Non-pigmented ciliary epithelial cell (primary cell): Measurements from ENCODE around the gene PLK4.
"Not testable (repeated sequence)": the region's sequence is repeated elsewhere in the genome, so short reads cannot be mapped to it uniquely, and the experiment has no call there.

Source experiments
- DNase-seq: peaks from one replicate; pipeline ENCODE4 v3.0.0-alpha.2; 2010; ENCODE audit warnings: low read depth

PLK4 gene

GRCh38 chr4:127916512-127916911, 35.8 kb downstream of the PLK4 start:
- no peak for DNase-seq

DNA sequence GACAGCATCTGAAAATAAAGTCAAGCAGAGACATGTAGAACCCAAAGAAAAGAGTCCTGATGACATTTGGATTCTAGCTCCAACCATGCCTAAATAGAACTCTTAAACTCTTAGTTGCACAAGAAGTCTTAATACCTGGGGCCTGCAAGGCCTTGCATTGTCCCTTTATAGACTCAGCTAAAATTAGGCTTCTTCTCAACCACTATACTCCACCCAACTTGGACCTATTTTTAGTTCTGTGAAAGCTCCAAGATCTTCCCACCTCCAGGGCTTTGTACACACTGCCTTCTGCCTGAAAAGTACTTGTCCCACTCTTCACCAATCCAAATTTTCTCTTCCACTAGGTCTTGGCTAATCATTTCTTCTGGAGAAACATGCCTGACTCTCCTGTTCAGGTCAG, 36.5 kb downstream of the PLK4 start:
- no peak for DNase-seq

- no peak for DNase-seq
Measured at GRCh38 chr4:127920521-127920920, 39.8 kb downstream of the PLK4 start.

- DNase-seq = no peak
Measured at GRCh38 chr4:127922226-127922625, 41.5 kb downstream of the PLK4 start.

GRCh38 chr4:127925720-127926119, 45.0 kb downstream of the PLK4 start:
- DNase-seq = not testable (repeated sequence)

- no peak for DNase-seq
Measured at GRCh38 chr4:127930175-127930574, 49.5 kb downstream of the PLK4 start.

GRCh38 chr4:127931836-127932235, 51.1 kb downstream of the PLK4 start:
- not testable (repeated sequence) for DNase-seq

DNA sequence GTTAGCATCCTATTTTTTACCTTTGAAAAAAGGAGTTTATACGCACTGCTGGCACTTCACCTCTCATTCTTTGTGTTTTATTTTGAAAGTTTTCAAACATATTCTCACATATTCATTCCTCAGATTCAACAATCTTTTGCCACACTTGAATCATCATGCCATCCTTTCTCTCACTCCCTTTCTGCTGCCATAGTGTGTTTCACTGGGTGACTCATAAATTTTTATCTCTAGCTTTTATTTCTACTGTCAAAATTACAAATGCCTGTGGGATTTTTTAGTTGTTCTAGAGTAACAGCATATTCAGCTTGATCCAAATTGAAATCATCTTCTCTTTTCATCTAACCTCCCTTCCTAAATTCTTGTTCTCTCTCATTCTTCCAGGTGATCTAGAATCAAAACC, 56.3 kb downstream of the PLK4 start:
- DNase-seq = no peak
